GM23338 (cell line): ENCODE measurements around the gene FUT3. TPM values are rescaled to one million over a fixed set of nuclear protein-coding genes. Genes with fewer than 3 reads are reported as not detected.

Source experiments
- ATAC-seq: fragments of 200-7000 bp; cut with Tn5 transposase; 3 replicates; pipeline ENCODE4 v1.9.1; 2020
- DNase-seq: peaks from one replicate; pipeline ENCODE4 v3.0.0-alpha.2; 2015; ENCODE audit warnings: low spot score
- H2AFZ ChIP-seq: fragments of 200-600 bp; sonication (generic); 2 replicates; pipeline ENCODE4 v1.8.0; 2016; ENCODE audit warnings: antibody characterized with exemption, mild to moderate bottlenecking, moderate library complexity
- H3F3A ChIP-seq: fragments of 200-600 bp; sonication (generic); replicated peaks from 2 replicates; pipeline ENCODE4 v1.8.0; 2017; ENCODE audit warnings: antibody characterized with exemption, mixed run types, low read depth
- H3K27ac ChIP-seq: fragments of 200-600 bp; sonication (generic); 2 replicates; pipeline ENCODE4 v1.6.1; 2016; ENCODE audit warnings: low read depth
- H3K27me3 ChIP-seq: fragments of 200-600 bp; sonication (generic); 2 replicates; pipeline ENCODE4 v1.8.0; 2016; ENCODE audit warnings: mild to moderate bottlenecking, mixed run types, moderate library complexity; ENCODE audit not compliant: insufficient read depth
- H3K36me3 ChIP-seq: fragments of 200-600 bp; sonication (generic); 2 replicates; pipeline ENCODE4 v1.8.0; 2016; ENCODE audit warnings: mild to moderate bottlenecking; ENCODE audit not compliant: insufficient read depth
- H3K4me1 ChIP-seq: fragments of 200-600 bp; sonication (generic); 2 replicates; pipeline ENCODE4 v1.8.0; 2016; ENCODE audit warnings: mild to moderate bottlenecking, moderate library complexity; ENCODE audit not compliant: insufficient read depth
- H3K4me2 ChIP-seq: fragments of 200-600 bp; sonication (generic); 2 replicates; pipeline ENCODE4 v1.7.1; 2017; ENCODE audit warnings: mixed run types
- H3K4me3 ChIP-seq: fragments of 200-600 bp; sonication (generic); 2 replicates; pipeline ENCODE4 v1.6.1; 2016; ENCODE audit warnings: mixed run types
- H3K79me2 ChIP-seq: fragments of 200-600 bp; sonication (generic); replicated peaks from 2 replicates; pipeline ENCODE4 v1.8.0; 2017; ENCODE audit warnings: mild to moderate bottlenecking; ENCODE audit not compliant: insufficient read depth
- H3K9me2 ChIP-seq: fragments of 200-600 bp; sonication (generic); 2 replicates; pipeline ENCODE4 v1.8.0; 2017; ENCODE audit not compliant: insufficient read depth
- H4K20me1 ChIP-seq: fragments of 200-600 bp; sonication (generic); replicated peaks from 2 replicates; pipeline ENCODE4 v1.8.0; 2017; ENCODE audit warnings: mild to moderate bottlenecking; ENCODE audit not compliant: insufficient read depth
- H3K27ac Mint-ChIP-seq: 2 replicates; pipeline ENCODE4 v1.8.0; 2020; ENCODE audit warnings: inconsistent platforms, mild to moderate bottlenecking, moderate library complexity, mixed read lengths
- H3K27me3 Mint-ChIP-seq: 3 replicates; pipeline ENCODE4 v1.8.0; 2022; ENCODE audit warnings: low read depth, mild to moderate bottlenecking, moderate library complexity, mixed read lengths, inconsistent platforms; ENCODE audit not compliant: insufficient read depth, poor library complexity
- H3K36me3 Mint-ChIP-seq: 3 replicates; pipeline ENCODE4 v1.8.0; 2021; ENCODE audit warnings: low read depth, mild to moderate bottlenecking, inconsistent platforms, moderate library complexity, mixed read lengths
- H3K4me1 Mint-ChIP-seq: 3 replicates; pipeline ENCODE4 v1.8.0; 2020; ENCODE audit warnings: mild to moderate bottlenecking, inconsistent platforms, mixed read lengths
- H3K4me3 Mint-ChIP-seq: 3 replicates; pipeline ENCODE4 v1.8.0; 2021; ENCODE audit warnings: moderate library complexity, mild to moderate bottlenecking, inconsistent platforms, mixed read lengths
- H3K9me3 Mint-ChIP-seq: 3 replicates; pipeline ENCODE4 v1.8.0; 2020; ENCODE audit warnings: moderate library complexity, mild to moderate bottlenecking, inconsistent platforms, mixed read lengths
- CTCF ChIP-seq, 2 experiments: fragments of 200-600 bp in 1 of 2; sonication (generic) in 1 of 2; conservative IDR thresholded peaks; 2 replicates each; pipeline versions ENCODE4 v1.5.1 to v1.6.1; 2016 to 2017; ENCODE audit warnings: antibody characterized with exemption in 2 of 2, low read depth in 2 of 2, mild to moderate bottlenecking in 2 of 2, moderate library complexity in 1 of 2
- EZH2phosphoT487 ChIP-seq: fragments of 200-600 bp; sonication (generic); IDR thresholded peaks from one replicate; pipeline ENCODE4 v1.8.1; 2018; ENCODE audit warnings: antibody characterized with exemption; ENCODE audit not compliant: unreplicated experiment
- JUNB ChIP-seq: IDR thresholded peaks from one replicate; pipeline ENCODE4 v1.6.1; 2016; ENCODE audit warnings: antibody characterized with exemption; ENCODE audit not compliant: unreplicated experiment
- POLR2AphosphoS5 ChIP-seq: IDR thresholded peaks from 2 replicates; pipeline ENCODE4 v1.6.1; 2016; ENCODE audit warnings: antibody characterized with exemption, low read depth
- STAT1 ChIP-seq: IDR thresholded peaks from one replicate; pipeline ENCODE4 v1.6.1; 2016; ENCODE audit warnings: antibody characterized with exemption; ENCODE audit not compliant: unreplicated experiment
- ZNF114 ChIP-seq: fragments of 250-450 bp; sonication (Bioruptor Pico); IDR thresholded peaks from 2 replicates; pipeline ENCODE4 v1.5.0; 2020; ENCODE audit warnings: mild to moderate bottlenecking, moderate library complexity
- ZNF331 ChIP-seq: fragments of 250-450 bp; sonication (Bioruptor Pico); IDR thresholded peaks from 2 replicates; pipeline ENCODE4 v1.5.0; 2020; ENCODE audit warnings: low read depth, mild to moderate bottlenecking, moderate library complexity
- ZNF462 ChIP-seq: fragments of 250-450 bp; sonication (Bioruptor Pico); IDR thresholded peaks from 2 replicates; pipeline ENCODE4 v1.5.0; 2020; ENCODE audit warnings: mild to moderate bottlenecking, moderate library complexity
- polyA plus RNA-seq: library from polyadenylated mRNA; unstranded; fragments of >200 nt; fragmentation: Nextera tagmentation; extraction: Ambion mirVana; gene quantifications from 2 replicates; pipeline ENCODE4 v1.2.1, GENCODE V29; 2016
- total RNA-seq: library from RNA; depleted of rRNA; stranded (reverse); fragments of >200 nt; shearing (Covaris generic); gene quantifications from 2 replicates; pipeline ENCODE4 v1.2.3, GENCODE V29; 2014
- TF ChIP-seq, protein P1 (sequence below): IDR thresholded peaks from 2 replicates; pipeline ENCODE4 v1.6.1; 2016; ENCODE audit warnings: antibody characterized with exemption
- TF ChIP-seq, protein P2 (sequence below): IDR thresholded peaks from one replicate; pipeline ENCODE4 v1.6.1; 2018; ENCODE audit warnings: antibody characterized with exemption; ENCODE audit not compliant: unreplicated experiment

Gene FUT3
- total and polyA plus RNA-seq, 2 experiments from 2014 or later: 0.45 TPM; not detected in 1

- no peak for TF ChIP-seq POLR2AphosphoS5
- TF ChIP-seq JUNB: no peak
- TF ChIP-seq, protein P1, sequence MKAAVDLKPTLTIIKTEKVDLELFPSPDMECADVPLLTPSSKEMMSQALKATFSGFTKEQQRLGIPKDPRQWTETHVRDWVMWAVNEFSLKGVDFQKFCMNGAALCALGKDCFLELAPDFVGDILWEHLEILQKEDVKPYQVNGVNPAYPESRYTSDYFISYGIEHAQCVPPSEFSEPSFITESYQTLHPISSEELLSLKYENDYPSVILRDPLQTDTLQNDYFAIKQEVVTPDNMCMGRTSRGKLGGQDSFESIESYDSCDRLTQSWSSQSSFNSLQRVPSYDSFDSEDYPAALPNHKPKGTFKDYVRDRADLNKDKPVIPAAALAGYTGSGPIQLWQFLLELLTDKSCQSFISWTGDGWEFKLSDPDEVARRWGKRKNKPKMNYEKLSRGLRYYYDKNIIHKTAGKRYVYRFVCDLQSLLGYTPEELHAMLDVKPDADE: no peak
- no peak for TF ChIP-seq ZNF462
- no peak for TF ChIP-seq EZH2phosphoT487
- TF ChIP-seq STAT1: no peak
- TF ChIP-seq, protein P2, sequence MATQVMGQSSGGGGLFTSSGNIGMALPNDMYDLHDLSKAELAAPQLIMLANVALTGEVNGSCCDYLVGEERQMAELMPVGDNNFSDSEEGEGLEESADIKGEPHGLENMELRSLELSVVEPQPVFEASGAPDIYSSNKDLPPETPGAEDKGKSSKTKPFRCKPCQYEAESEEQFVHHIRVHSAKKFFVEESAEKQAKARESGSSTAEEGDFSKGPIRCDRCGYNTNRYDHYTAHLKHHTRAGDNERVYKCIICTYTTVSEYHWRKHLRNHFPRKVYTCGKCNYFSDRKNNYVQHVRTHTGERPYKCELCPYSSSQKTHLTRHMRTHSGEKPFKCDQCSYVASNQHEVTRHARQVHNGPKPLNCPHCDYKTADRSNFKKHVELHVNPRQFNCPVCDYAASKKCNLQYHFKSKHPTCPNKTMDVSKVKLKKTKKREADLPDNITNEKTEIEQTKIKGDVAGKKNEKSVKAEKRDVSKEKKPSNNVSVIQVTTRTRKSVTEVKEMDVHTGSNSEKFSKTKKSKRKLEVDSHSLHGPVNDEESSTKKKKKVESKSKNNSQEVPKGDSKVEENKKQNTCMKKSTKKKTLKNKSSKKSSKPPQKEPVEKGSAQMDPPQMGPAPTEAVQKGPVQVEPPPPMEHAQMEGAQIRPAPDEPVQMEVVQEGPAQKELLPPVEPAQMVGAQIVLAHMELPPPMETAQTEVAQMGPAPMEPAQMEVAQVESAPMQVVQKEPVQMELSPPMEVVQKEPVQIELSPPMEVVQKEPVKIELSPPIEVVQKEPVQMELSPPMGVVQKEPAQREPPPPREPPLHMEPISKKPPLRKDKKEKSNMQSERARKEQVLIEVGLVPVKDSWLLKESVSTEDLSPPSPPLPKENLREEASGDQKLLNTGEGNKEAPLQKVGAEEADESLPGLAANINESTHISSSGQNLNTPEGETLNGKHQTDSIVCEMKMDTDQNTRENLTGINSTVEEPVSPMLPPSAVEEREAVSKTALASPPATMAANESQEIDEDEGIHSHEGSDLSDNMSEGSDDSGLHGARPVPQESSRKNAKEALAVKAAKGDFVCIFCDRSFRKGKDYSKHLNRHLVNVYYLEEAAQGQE: no peak
- no peak for TF ChIP-seq CTCF (conservative IDR thresholded peaks at IDR 0.05; ENCODE audit: low read depth in 2 of 2)
- no peak for TF ChIP-seq ZNF331 (CRISPR knock-in tag)
- TF ChIP-seq ZNF114 (CRISPR knock-in tag): no peak
- Histone ChIP-seq H3K4me2 (no peak overlapping the region), H4K20me1 (no peaks in the 10 kb centered on the region), H3K9me2 (peaks cover 5% of the 10 kb centered on the region; the same call in 1 of the 2 replicates), H3F3A (no peaks in the 10 kb centered on the region), H3K4me3 (no peak overlapping the region), H2AFZ (no peak overlapping the region), H3K27me3 (peaks cover 14% of the 10 kb centered on the region), H3K27ac (no peak overlapping the region), H3K79me2 (no peaks in the 10 kb centered on the region), H3K4me1 (no peaks in the 10 kb centered on the region; the same call in 1 of the 2 replicates), H3K36me3 (no peaks in the 10 kb centered on the region)
- no peak overlapping the region for H3K4me3 Mint-ChIP-seq
- ATAC-seq: no peak
- peaks cover 45% of the 10 kb centered on the region for H3K27me3 Mint-ChIP-seq
- no peak overlapping the region for H3K27ac Mint-ChIP-seq
- peaks cover 10% of the 10 kb centered on the region; the same call in 2 of the 3 replicates for H3K4me1 Mint-ChIP-seq
- peaks cover 3% of the 10 kb centered on the region; the same call in 2 of the 3 replicates for H3K9me3 Mint-ChIP-seq
- DNase-seq: no peak
- peaks cover 2% of the 10 kb centered on the region; the same call in 1 of the 3 replicates for H3K36me3 Mint-ChIP-seq
Measured at GRCh38 chr19:5800361-5801270, 50.6 kb downstream of the FUT3 start.
